Measurements from ENCODE around the gene IRF2.

IRF2 gene

DNA sequence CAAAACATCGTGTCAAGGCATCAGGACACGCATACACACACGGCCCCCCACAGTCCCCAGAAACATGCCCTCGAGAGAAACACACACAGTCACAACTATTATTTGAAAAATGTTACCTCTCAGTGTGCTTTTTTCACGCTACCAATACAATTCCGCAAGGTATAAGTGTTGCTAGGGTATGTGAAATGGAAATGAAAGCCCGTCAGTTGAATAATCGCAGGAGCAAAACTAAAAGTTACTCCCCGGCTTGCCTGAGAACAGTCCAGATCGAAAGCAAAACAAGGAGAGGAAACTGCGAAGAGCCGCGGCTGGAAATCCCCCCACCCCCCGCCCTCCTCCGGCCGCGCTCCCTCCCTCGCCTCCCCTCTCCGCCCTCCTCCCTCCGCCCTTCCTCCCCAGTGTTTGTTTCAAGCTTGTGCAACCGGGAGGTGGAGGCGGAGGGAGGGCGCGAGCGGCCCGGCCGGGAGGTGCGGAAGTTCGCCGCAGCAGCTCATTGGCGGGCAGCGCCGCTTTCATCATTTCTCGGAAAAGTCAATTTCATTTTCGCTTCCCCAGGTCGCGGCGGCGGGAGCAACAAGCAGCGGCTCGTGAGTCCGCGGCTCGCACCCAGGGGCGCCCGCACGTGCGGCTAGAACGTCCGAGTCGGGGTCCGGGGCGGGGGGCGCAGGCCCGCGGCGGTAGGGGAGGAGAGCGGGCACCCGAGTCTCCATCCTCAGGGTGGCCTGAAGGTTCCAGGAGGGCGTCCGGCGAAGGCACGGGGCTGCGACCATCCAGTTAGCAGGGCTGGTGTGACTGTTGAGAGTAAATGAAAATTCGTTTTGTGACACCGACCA lies at the start of gene IRF2:
TSS of gene IRF2 (minus strand) at position 288 of the 833 bp plus-strand sequence. CDS start 45,486 bp downstream, outside the sequence.
- DNase-seq (ENCODE audit: low read depth), result peak; percentile 94

DNA sequence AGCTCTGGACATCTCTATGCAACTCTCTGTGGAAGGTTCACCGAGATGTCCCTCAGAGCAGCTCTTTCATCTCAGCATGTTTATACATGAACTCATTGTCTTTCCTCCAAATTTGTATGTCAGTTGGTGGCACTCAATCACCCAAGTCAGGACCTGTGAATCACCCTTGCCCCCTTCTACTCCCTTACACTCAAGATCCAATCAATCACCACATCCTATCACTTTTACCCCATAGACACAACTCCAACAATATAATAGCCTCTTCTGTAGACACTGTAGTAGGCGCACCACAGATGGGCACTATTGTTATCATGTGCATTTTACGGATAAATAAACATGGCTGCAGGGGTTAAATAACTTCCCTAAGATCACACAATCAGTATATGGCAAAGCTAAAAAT lies 41.3 kb upstream of the IRF2 start:
- no peak for DNase-seq (ENCODE audit: low read depth)

DNA sequence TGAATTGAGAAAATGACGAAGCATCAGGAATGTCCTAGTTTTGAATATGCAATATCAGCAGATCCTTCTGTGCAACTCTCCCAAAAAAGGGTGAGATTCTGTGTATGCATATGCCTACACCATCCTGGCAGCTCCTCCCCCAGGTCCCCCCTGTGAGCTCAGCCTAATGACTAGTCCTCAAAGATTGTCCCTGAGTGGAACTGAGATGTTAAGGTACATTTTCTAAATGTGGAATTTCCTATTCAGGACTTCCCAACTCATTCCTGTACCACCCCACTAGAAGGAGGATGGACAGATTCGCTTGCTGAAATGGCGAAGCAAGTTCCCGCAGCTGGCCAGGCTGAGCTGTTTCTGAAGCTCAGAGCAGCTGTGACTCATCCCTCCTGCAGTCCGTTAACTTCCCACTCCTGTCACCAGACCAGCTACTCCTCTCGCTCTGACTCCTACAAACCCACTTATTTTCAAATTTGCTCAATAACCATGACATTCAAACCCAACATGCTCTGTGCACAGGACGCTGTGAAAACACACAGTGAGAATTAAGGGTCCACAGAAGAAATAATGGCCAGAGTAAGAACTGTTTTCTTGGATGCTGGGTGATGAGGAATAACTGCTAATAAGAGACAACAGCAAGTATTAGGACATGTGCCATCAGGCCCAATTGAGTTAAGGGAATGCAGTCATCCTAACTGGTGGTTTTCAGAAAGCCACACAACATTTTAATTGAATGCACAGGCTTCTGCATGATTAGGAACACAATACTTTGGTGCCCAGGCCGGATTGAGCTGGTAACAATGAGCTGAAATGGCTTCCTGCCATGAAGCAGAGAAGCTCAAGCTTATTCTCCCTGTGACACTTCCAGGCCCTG lies 40.0 kb upstream of the IRF2 start:
- peak; percentile 56 for DNase-seq (ENCODE audit: low read depth)

DNA sequence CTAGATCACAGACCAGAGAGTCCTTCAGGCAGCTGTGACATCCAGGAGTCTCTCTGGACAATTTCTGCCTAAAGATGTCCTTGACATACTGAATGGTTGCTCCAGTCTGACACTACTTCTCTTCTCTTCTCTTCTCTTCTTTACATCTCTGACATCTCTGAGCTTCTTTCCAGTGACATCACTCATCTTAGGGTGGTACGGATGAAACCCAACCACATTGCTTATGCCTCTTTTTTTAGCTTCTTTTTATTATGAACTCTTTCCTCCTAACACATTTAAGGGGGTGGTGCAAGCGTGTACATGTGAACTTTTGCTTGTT lies 39.4 kb upstream of the IRF2 start:
- no peak for DNase-seq (ENCODE audit: low read depth)

DNA sequence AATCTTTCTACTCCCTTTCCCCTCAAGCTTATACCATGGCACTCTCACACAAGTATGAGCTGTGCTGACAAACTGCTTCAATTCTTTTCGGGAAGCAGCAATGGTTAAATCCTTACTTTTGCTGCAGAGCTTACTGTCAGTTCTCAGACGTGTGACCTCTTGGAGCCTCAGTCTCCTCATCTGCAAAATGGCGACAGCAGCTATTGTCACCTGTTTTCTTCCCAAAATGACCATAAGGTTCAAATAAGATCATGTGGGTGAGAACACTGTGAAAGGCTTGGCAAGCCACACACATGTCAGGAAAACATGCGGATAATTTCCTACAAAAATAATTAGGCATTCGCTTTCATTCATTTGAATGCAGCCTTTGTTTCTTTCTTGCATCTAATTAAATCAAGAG lies 36.8 kb upstream of the IRF2 start:
- DNase-seq (ENCODE audit: low read depth), result no peak

DNA sequence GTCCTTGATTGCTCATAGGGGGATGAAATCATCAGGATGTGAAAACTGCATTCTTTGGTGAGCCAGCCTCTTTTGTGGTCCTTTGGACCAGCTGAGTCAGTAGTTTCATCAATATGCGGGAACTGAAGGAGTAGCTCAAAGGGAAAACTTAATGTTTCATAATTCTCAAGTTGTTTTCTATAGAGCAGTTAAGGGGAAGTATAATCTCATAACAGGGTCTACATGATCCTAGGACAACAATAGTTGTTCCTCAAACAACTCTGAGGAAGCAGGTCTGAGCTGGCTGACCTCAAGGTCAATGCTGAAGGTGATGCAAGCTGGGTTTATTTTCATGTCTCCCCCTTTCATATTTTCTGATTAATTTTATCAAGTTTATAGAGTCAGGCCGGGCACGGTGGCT lies 36.1 kb upstream of the IRF2 start:
- DNase-seq (ENCODE audit: low read depth), result no peak

DNA sequence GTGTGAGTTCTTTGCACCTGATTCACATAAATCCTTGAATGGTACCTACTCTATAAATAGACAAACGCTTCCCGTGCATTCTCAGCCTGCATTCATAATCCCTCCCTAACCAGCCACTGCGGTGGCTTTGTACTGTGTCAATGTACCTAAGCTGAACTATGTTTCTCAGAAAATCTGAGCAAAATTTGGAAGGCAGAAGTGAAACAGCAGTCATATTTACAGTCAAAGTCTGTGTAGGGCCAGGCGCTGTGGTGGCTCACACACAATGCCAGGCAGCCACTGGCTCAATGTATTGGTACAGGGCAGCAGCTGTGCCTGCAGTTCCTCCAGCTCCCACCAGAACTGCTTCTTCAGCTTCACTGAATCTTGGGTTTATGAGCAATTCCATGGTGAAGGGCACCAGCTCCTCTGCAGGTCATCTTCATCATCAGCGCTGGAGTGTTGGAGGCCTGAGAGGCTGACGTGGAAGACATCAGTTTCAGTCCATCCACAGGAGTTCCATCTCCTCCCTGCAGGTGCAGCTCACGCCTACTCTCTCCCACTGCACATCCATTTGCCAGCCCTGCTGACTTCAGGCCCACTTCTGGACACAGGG lies 32.3 kb upstream of the IRF2 start:
- DNase-seq (ENCODE audit: low read depth), result no peak

DNA sequence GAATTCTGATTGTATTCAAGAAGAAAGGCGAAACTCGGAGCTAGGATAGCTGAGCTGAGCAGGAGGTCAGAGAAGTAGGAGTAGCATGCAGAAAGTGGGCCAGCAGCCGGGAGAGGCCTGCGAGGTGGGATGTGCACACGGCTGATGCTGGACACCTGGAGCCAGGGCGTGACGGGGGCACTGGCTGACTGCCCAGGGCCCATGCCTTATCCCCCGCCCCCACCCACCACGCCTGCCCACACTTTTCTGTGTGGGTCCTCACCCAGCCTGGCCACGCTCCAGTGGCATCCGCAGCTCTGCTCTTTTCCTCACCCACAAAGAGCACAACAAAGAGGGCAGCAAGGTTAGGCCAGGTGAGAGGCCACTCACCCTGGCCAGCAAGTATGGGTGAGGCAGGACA lies 30.0 kb upstream of the IRF2 start:
- no peak for DNase-seq (ENCODE audit: low read depth)

DNA sequence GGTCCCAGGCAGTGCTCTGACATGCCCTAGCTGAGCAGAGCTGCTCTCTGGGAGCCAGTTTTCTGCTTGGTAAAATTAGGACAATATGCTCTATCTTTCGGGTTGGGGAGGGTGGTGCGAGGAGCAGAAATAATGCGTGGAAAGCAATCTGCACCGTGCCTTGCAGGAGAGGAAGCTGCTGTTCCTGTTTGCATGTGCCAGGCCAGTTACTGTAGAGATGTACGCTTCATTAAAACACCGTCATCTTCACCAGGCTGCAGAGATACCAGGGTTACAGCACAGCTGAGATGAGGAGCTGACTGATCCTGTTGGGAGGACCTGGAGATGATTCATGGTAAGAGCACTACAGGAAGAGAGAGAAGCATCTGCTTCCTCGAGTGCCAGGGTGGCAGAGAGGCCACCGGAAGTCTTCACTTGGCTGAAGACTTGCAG lies 29.5 kb upstream of the IRF2 start:
- DNase-seq (ENCODE audit: low read depth), result no peak

DNA sequence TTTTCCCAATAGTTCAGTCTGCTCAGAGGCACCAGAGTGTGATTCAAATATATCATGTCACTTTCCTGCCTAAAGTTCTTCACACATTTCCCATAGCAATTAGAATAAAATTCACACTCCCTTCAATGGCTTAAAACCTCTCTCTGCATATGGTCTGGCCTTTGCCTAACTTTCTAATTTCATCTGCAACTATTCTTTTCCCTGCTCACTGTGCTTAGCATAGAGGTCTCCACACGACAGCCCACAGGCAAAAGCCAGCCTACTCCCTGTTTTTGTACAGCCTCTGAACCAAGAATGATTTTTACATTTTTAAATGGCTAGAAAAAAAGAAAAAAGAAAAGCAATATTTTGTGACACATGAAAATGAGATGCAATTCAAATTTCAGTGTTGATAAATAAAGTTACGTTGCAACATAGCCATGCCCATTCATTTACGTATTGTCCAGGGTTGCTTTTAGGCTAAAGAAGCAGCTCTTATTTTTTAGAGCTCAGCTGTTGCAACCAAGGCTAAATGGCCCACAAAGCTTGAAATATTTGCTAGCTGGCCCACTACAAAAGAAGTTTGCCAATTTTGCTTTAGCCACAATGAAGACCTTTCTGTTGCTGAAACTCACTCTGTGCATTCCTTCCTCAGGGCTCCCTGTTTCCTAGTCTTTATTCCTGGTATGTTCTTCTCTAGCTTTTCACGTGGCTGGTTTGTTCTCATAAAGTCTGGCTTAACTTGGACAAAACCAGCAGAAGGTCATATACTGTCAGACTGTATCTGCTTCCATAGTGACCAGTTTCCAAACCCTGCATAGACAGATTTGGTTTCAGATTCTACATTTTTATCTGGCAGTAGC lies 26.6 kb upstream of the IRF2 start:
- DNase-seq (ENCODE audit: low read depth), result no peak

DNA sequence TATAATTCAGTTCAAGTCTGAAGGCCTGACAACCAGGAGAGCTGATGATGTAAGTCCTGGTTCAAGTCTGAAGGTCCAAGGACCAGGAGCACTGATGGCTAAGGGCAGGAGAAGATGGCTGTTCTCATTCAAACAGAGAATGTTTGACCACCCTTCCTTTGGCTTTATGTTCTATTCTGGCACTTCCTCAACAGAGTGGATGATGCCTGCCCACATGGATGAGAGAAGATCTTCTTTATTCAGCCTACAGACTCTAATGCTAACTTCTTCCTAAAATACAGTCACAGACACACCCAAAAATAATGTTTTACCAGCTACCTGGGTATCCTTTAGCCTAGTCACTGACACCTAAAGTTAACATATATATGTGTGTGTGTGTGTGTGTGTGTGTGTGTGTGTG lies 25.6 kb upstream of the IRF2 start:
- no peak for DNase-seq (ENCODE audit: low read depth)

DNA sequence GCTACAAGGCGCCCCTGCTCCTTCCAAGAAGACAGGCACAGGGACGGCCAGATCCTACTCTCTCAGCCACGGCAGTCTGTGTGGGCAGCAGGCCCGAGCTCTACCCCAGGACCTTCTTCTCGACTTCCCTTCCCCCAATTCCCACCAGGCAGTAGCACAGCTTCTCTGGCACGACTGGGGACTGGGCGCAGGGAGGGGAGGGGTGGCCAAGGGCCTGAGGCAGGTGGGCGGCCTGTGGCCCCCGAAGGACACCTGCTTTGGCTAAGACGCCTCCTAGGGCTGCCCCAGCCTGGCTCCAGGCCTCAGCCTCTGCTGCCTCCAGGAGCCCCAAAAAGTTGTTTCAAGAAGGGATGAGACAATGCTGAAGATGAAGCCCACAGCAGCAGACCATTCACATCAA lies 24.2 kb upstream of the IRF2 start:
- no peak for DNase-seq (ENCODE audit: low read depth)

DNA sequence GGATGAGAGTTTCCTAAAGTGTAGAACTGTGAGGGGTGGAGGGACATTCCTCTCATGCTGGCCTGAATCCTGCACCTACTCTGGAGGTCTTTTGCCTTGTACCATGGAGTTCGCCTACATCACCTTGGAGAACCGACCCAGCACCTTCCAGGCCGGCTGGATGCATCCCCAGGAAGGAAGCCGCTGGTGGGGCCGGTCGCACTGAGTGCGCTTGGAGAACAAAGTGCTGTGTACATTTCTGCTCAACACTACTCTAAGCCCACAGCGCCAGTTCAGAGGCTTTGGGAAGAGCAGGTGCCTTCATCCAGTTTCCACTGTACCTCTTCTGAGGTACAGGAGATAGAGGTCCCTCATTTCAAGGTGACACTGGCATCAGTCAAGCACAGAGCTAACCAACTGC lies 15.4 kb upstream of the IRF2 start:
- DNase-seq (ENCODE audit: low read depth), result no peak

DNA sequence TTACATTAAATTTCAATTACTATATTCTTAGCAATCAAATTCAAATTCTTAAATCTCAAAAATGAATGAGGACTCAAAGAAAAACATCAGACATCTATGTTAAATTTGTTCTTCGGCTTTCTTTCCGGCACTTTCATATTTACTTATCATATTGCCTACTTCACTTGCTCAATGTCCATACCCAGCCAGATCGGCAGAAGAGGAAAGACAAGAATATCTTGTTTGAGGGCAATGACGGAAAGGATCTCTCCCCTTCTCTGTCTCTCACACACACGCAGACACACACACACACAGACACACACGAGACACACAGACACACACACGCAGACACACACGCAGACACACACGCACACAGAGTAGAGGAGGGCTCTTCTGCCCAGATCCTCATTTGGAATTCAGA lies 13.2 kb upstream of the IRF2 start:
- DNase-seq (ENCODE audit: low read depth), result no peak

DNA sequence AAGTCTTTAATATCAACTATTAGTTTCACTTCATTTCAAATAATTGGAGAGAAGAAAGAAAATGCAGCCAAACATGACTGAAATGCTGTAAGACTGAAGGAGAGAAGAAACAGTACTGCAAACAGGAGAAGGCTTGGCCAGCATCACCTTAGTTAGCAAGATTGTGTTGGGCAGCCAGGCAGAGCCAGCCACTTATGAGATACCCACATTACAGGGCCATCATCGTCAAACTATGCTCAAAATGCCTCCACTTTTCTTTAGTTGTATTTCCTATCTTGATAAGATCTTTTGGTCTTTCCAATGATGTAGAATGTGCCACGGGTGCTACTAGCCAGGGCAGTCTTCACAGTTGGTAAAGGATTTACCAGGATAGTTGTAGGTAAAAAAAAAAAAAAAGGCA lies 10.9 kb upstream of the IRF2 start:
- no peak for DNase-seq (ENCODE audit: low read depth)

DNA sequence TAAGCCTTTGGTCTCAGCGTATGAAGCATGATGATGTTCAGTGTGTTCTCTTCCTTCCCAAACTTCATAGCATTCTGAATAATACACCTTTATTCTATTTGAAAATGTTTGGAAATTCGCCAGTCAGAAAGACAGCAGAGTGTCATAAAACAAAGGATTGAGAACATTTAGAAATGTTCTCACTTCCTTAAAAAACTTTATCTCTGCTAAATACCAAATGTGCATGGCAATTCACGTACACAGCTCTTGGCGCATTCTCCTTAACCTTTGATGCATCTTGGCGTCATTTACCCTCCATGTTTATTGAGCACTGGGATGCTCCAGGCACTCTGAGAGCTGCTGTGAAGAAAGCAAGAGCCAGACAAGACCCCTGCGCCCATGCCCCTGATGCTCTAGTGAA lies 7.2 kb upstream of the IRF2 start:
- no peak for DNase-seq (ENCODE audit: low read depth)

DNA sequence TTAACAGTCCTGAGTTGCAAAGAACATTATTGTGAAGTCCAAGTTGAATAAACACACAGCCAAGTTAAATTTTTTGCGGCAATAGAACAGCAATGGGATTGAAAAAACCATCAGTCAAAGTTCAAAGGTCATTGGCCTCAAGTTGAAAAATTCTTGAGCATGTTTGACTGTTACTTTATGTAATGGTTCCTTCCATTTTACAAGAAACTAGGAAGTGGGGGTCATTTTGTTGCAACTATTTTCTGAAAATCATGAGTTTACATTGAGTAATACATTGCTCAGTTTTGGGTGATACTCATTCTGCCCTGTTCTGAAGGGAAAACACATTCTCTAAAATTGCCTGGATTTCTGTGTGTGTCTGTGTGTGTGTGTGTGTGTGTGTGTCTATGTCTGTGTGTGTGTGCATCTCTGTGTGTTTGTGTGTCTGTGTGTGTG lies 5.2 kb upstream of the IRF2 start:
- no peak for DNase-seq (ENCODE audit: low read depth)

DNA sequence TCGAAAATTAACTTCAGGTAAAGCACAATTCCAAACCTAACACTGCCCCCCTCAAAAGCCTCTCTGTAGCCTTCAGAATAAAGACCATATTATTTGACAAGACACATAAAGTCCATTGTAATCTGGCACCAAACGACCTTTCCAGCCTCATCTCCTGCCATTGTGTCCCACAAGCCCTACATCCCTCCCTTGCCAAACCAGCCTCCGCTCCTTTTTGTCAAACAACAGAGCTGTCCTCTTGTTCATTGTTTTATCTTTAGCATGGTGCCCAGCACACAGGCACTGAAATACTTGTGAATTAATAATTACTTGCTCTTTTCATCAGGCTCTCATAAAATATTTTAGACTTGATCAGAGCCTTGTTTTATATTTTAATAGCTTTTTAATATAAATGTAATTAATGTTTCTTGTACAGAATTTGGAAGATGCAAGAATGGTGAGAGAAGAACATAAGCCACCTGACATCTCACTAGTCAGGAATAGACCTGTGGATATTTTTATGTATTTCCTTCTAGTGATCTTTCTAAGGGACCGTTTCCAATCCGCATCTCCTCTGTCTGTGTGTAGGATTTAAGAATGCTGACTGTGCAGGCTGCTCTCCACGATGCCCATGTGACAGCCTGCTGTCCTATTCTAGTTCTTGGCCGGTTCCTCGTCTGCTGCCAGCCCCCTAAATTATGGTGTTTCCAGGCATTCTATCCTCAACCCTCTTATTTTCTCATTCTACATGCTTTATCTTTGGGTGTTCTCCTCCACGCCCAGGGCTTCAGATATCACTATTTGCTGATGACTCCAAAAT lies 3.0 kb upstream of the IRF2 start:
- no peak for DNase-seq (ENCODE audit: low read depth)

DNA sequence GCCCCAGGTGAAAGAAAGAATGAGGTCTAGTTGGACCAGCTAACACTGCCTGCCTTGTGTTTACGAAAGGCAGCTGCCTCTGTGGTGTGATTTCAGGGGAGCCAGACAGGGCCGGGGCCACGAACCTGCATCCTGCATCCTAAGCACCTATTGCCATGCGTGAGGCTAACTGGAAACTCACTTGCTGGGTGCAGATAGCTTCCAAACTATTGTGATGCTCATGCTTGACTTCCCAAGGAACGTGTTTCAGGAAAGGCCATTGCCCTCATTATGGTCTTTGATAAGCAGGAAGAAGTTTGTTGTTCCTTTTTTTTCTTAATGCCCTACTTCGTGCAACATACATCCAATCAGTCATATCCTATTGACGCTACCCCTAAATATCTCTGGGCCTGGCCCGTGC lies 2.3 kb upstream of the IRF2 start:
- no peak for DNase-seq (ENCODE audit: low read depth)

DNA sequence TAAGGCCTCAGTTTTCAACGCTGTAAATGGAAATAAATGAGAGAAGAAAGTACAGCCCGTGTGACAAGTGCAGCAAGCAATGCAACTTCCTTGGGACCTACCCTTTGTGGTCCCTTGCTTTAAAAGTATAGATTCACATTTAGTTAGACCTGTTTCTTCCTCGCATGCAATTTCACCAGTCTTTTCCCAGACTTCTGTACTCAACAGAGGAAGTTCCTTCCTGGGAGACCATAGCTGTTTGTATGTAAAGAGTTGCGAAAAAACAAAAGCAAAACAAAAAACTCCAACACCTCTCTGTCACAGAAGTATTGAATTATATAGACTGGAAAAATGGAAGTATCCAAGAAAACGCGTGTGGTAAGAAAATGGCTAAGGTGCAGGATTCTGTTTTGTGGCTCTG lies 1.1 kb upstream of the IRF2 start:
- DNase-seq (ENCODE audit: low read depth), result no peak

DNA sequence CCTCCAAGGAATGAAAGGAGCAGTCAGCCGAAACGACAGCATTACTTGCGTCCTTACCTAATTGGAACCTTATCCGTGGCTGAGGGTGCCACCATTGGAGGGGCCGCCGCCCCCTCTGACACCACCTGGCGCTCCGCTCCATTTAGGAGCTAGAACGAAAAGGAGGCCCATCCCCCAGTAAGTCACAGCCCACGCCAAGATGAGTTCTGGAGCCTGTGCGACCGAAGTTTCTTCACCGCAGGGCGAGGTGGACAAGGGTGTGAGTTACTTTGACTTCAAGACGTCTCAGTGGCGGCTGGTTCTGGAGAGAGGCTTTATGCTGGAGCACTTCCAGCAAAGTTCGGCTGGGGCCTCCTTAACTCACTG lies 729 bp upstream of the IRF2 start:
- peak; percentile 50 for DNase-seq (ENCODE audit: low read depth)

All from stimulated activated CD8-positive, alpha-beta memory T cell treated with anti-CD3 and anti-CD28 coated beads, Interleukin-4, amount 100 ng/mL, for 24 hours (primary cell).